Trophoblast cell (in vitro differentiated cells and primary cell): ENCODE results near the gene ARHGEF16.
A peak's percentile ranks its signal among the peaks of the same experiment; 100 is the strongest.

Experiments
- DNase-seq, 2 donors: peaks; one replicate each; pipeline ENCODE4 v3.0.0-alpha.2; 2016
- H2AFZ ChIP-seq: 2 replicates; pipeline ENCODE4 v1.6.1; 2013; ENCODE audit warnings: low read length, moderate library complexity, mild to moderate bottlenecking; ENCODE audit not compliant: insufficient read depth, poor library complexity
- H2AK5ac ChIP-seq: 2 replicates; pipeline ENCODE4 v1.6.1; 2013; ENCODE audit warnings: mild to moderate bottlenecking, low read length
- H2BK120ac ChIP-seq: 2 replicates; pipeline ENCODE4 v1.6.1; 2013; ENCODE audit warnings: low read length, mild to moderate bottlenecking, moderate library complexity; ENCODE audit not compliant: insufficient read depth, poor library complexity
- H2BK12ac ChIP-seq: 2 replicates; pipeline ENCODE4 v1.6.1; 2013; ENCODE audit warnings: mild to moderate bottlenecking, low read length, moderate library complexity
- H2BK5ac ChIP-seq: 2 replicates; pipeline ENCODE4 v1.6.1; 2013; ENCODE audit warnings: low read length, low read depth, moderate library complexity, mild to moderate bottlenecking; ENCODE audit not compliant: poor library complexity
- H3K14ac ChIP-seq: 2 replicates; pipeline ENCODE4 v1.6.1; 2013; ENCODE audit warnings: mild to moderate bottlenecking, low read length
- H3K18ac ChIP-seq: 2 replicates; pipeline ENCODE4 v1.6.1; 2013; ENCODE audit warnings: mild to moderate bottlenecking, low read length
- H3K23ac ChIP-seq: 2 replicates; pipeline ENCODE4 v1.6.1; 2013; ENCODE audit warnings: low read length
- H3K27ac ChIP-seq: 2 replicates; pipeline ENCODE4 v1.5.1; 2013; ENCODE audit warnings: low read depth, mild to moderate bottlenecking, inconsistent platforms, low read length, moderate library complexity
- H3K27me3 ChIP-seq: 2 replicates; pipeline ENCODE4 v1.6.1; 2013; ENCODE audit warnings: inconsistent platforms, mild to moderate bottlenecking, low read length, moderate library complexity; ENCODE audit not compliant: insufficient read depth
- H3K36me3 ChIP-seq, 2 experiments: 1 replicate in 1 of 2; 2 replicates in 1 of 2; pipeline ENCODE4 v1.6.1; 2013; ENCODE audit warnings: low read length in 2 of 2, mild to moderate bottlenecking in 2 of 2, moderate library complexity in 1 of 2; ENCODE audit not compliant: insufficient read depth in 2 of 2, control insufficient read depth in 1 of 2
- H3K4ac ChIP-seq: 2 replicates; pipeline ENCODE4 v1.6.1; 2013; ENCODE audit warnings: low read depth, mild to moderate bottlenecking, low read length, moderate library complexity
- H3K4me1 ChIP-seq, 2 experiments: 1 replicate in 1 of 2; 2 replicates in 1 of 2; pipeline ENCODE4 v1.6.1; 2013; ENCODE audit warnings: low read length in 2 of 2, mild to moderate bottlenecking in 2 of 2, moderate library complexity in 1 of 2; ENCODE audit not compliant: insufficient read depth in 2 of 2, control insufficient read depth in 1 of 2
- H3K4me2 ChIP-seq: 2 replicates; pipeline ENCODE4 v1.6.1; 2013; ENCODE audit warnings: inconsistent platforms, mild to moderate bottlenecking, low read length, moderate library complexity
- H3K4me3 ChIP-seq: 2 replicates; pipeline ENCODE4 v1.5.1; 2013; ENCODE audit warnings: mild to moderate bottlenecking, low read depth, low read length, inconsistent platforms
- H3K79me1 ChIP-seq: one replicate; pipeline ENCODE4 v1.6.1; 2013; ENCODE audit warnings: low read length
- H3K79me2 ChIP-seq: 2 replicates; pipeline ENCODE4 v1.6.1; 2013; ENCODE audit warnings: low read length, mild to moderate bottlenecking; ENCODE audit not compliant: control insufficient read depth, insufficient read depth, poor library complexity
- H3K9ac ChIP-seq: 2 replicates; pipeline ENCODE4 v1.6.1; 2013; ENCODE audit warnings: mild to moderate bottlenecking, low read length
- H3K9me3 ChIP-seq: 2 replicates; pipeline ENCODE4 v1.6.1; 2013; ENCODE audit warnings: low read depth, mild to moderate bottlenecking, control low read depth, inconsistent platforms, low read length; ENCODE audit not compliant: insufficient read depth
- H4K12ac ChIP-seq: 2 replicates; pipeline ENCODE4 v1.6.1; 2013; ENCODE audit warnings: low read depth, mild to moderate bottlenecking, low read length, moderate library complexity
- H4K8ac ChIP-seq: 2 replicates; pipeline ENCODE4 v1.6.1; 2013; ENCODE audit warnings: low read depth, mild to moderate bottlenecking, low read length, moderate library complexity
- H4K91ac ChIP-seq: one replicate; pipeline ENCODE4 v1.6.1; 2013; ENCODE audit warnings: low read depth, mild to moderate bottlenecking, low read length, moderate library complexity
- WGBS: extraction: QIAGEN DNeasy Blood & Tissue Kit; methylation state at CpG from one replicate; pipeline ENCODE4 v1.1.7; 2013; ENCODE audit warnings: missing lambda C conversion rate; ENCODE audit not compliant: insufficient read length, insufficient coverage; ENCODE audit errors: extremely low coverage; 5-methylcytosine and 5-hydroxymethylcytosine counted together

ARHGEF16 gene

DNA sequence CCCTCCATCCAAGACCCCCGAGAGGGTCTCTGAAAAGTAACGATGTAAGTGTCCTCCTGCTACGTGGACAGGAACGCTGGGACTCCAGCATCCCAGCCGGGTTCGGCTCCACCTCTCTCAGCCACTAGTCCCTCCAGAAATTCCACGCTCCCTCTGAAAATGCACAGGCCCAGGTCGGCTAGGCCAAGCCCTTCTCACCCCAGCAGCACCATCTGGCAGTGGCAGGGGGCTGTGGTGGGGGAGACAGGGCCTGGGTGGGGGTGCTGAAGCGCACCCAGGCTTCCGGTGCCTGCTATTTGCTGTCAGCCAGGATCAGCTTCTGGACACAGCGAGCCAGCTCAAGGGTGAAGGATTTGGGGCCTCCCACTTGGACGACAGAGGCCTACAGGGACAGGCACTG, 73.3 kb downstream of the ARHGEF16 start:
- Histone ChIP-seq H2BK5ac (no peak overlapping the region), H2BK12ac (no peak overlapping the region), H2AFZ (no peak overlapping the region), H3K23ac (no peak overlapping the region), H4K12ac (no peak overlapping the region), H4K91ac (no peak overlapping the region), H3K4me3 (no peak overlapping the region), H4K8ac (no peak overlapping the region), H3K18ac (no peak overlapping the region), H3K4ac (no peak overlapping the region), H2BK120ac (no peak overlapping the region), H3K4me2 (no peak overlapping the region), H3K27me3 (no peaks in the 10 kb centered on the region), H2AK5ac (no peak overlapping the region), H3K9ac (no peak overlapping the region), H3K9me3 (no peaks in the 10 kb centered on the region), H3K36me3 (no peaks in the 10 kb centered on the region), H3K4me1 (peaks cover 11 to 16% of the 10 kb centered on the region in 2 experiments), H3K14ac (no peak overlapping the region), H3K27ac (no peak overlapping the region), H3K79me1 (peaks cover 5% of the 10 kb centered on the region), H3K79me2 (peaks cover 3% of the 10 kb centered on the region)
- no peak for DNase-seq
- WGBS = no CpG with 5 or more reads among the region's 12 CpGs

DNA sequence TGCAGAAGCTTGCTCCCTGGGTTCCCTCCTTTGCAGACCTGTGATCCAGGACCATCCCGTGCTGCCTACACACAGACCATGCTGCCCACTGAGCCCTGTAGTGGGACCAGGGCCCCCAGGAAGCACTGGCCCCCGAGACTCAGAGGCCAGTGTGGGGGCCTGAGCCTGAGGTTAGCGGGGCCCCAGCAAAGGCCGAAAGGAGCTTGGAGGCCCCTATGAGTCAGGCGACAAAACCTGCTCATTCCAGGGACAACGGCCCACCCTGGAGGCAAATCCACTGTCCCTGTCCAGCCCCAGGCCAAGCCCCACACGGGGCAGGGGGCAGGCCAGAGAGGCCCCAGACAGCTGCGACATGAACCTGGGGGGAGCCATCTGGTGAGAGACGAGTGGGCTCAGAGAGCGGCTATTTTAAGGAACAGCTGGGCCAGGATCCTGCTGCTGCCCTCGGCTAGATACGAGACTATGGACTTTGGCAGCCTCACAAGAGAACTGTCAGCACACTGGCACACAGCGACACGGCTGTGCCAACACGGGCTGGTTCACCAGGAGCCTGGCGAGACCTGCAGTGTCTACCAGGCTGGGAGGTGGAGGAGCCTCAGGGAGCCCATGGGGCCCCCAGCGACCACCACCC, 74.7 kb downstream of the ARHGEF16 start:
- WGBS = no CpG with 5 or more reads among the region's 17 CpGs

GRCh38 chr1:3530086-3530925, 75.8 kb downstream of the ARHGEF16 start:
- peak overlapping the region; percentile 79 for H3K4me3 ChIP-seq
- H3K9ac ChIP-seq = peak overlapping the region; percentile 71
- no peak overlapping the region for H3K23ac ChIP-seq
- peak overlapping the region; percentile 57 for H3K4ac ChIP-seq
- H2BK120ac ChIP-seq = no peak overlapping the region
- H3K27ac ChIP-seq = no peak overlapping the region
- peaks cover 3% of the 10 kb centered on the region for H3K79me2 ChIP-seq
- H3K9me3 ChIP-seq = peaks cover 3% of the 10 kb centered on the region
- peak overlapping the region; percentile 80 for H4K12ac ChIP-seq
- H3K79me1 ChIP-seq = peaks cover 5% of the 10 kb centered on the region
- H4K91ac ChIP-seq = peak overlapping the region; percentile 91
- peak overlapping the region; percentile 89 for H3K4me2 ChIP-seq
- H3K18ac ChIP-seq = no peak overlapping the region
- H3K36me3 ChIP-seq = no peaks in the 10 kb centered on the region
- peak overlapping the region; percentile 85 for H4K8ac ChIP-seq
- H2AK5ac ChIP-seq = no peak overlapping the region
- no peak overlapping the region for H2BK5ac ChIP-seq
- H3K27me3 ChIP-seq = no peaks in the 10 kb centered on the region
- H2BK12ac ChIP-seq = no peak overlapping the region
- H2AFZ ChIP-seq = peak overlapping the region; percentile 76
- peaks cover 11 to 16% of the 10 kb centered on the region in 2 experiments for H3K4me1 ChIP-seq
- H3K14ac ChIP-seq = peak overlapping the region; percentile 94
- DNase-seq = peak in 1 of 2 donors; percentile 10
- WGBS = no CpG with 5 or more reads among the region's 32 CpGs

More for the DNA sequence above, 74.7 kb downstream of the ARHGEF16 start:
- H3K4ac ChIP-seq = no peak overlapping the region
- H3K23ac ChIP-seq = no peak overlapping the region
- H3K79me1 ChIP-seq = peaks cover 5% of the 10 kb centered on the region
- H4K91ac ChIP-seq = no peak overlapping the region
- H3K4me3 ChIP-seq = no peak overlapping the region
- no peaks in the 10 kb centered on the region for H3K27me3 ChIP-seq
- H3K9me3 ChIP-seq = peaks cover 3% of the 10 kb centered on the region
- H3K18ac ChIP-seq = no peak overlapping the region
- H4K12ac ChIP-seq = no peak overlapping the region
- H2AK5ac ChIP-seq = no peak overlapping the region
- no peak overlapping the region for H3K4me2 ChIP-seq
- no peak overlapping the region for H3K27ac ChIP-seq
- no peak overlapping the region for H3K14ac ChIP-seq
- H3K4me1 ChIP-seq = peaks cover 11 to 16% of the 10 kb centered on the region in 2 experiments
- no peaks in the 10 kb centered on the region for H3K36me3 ChIP-seq
- H4K8ac ChIP-seq = no peak overlapping the region
- peak in 1 of 2 donors; percentile 25 for DNase-seq
- no peak overlapping the region for H3K9ac ChIP-seq
- H2BK12ac ChIP-seq = no peak overlapping the region
- H2BK5ac ChIP-seq = no peak overlapping the region
- no peak overlapping the region for H2BK120ac ChIP-seq
- peaks cover 3% of the 10 kb centered on the region for H3K79me2 ChIP-seq
- H2AFZ ChIP-seq = no peak overlapping the region
